GM18520 (cell line): Measurements from ENCODE around the gene ZFPL1.

Source experiments
- ATAC-seq: cut with Tn5 transposase; IDR thresholded peaks from one replicate; pipeline ENCODE4 v1.9.1; 2021; ENCODE audit not compliant: unreplicated experiment

The ZFPL1 gene

DNA sequence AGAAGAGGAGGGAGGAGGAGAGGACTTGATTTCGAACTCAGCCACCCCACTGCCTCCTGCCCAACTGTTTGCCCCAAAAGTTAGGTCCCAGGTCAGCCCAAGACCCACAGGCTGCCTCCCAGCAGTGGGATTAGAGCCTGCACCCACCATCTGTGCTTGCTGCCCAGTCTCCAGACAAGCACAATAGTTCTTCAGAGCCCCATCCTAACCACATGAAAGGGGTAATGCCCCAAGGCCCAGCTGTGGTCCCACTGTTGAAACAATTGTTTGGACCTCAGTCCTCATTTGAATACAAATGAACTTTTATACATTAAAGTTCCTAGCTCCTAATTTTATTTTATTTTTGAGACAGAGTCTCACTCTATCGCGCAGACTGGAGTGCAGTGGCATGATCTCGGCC, 6.6 kb downstream of the ZFPL1 start:
- ATAC-seq, result no peak

GRCh38 chr11:65095427-65095826, 11.4 kb downstream of the ZFPL1 start:
- no peak for ATAC-seq

GRCh38 chr11:65095974-65096806, 12.2 kb downstream of the ZFPL1 start, which contains the start of gene VPS51:
Gene VPS51, plus strand, starts transcription at chr11:65096214. Its CDS starts 37 bp downstream, at chr11:65096251.
- ATAC-seq, result peak; percentile 59

- ATAC-seq, result no peak
Observed at GRCh38 chr11:65096926-65097325, 12.9 kb downstream of the ZFPL1 start.

DNA sequence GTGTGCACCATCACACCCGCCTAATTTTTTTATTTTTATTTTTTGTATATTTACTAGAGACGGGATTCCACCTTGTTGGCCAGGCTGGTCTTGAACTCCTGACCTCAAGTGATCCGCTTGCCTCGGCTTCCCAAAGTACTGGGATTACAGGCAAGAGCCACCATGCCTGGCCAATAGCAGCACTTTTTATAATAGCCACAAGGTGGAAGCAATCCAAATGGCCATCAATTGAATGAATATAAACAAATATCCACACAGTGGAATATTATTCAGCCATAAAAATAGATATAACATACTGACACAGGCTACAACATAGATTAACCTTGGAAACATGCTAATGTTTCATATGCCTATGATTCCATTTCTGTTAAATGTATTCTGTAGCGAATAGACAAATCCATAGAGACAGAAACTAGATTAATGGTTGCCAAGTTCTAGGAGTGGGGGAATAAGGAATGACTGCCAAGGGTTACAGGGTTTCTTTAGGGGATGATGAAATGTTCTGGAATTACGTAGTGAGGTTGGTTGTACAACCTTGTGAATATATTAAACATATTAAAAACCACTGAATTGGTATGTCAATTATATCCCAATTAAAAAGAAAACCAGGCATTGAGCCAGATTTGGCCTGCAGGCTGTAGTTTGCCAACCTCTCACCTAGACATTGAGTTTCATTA, 16.8 kb downstream of the ZFPL1 start:
- ATAC-seq, result no peak

GRCh38 chr11:65102142-65103095, 18.4 kb downstream of the ZFPL1 start:
- ATAC-seq, result no peak

- ATAC-seq, result no peak
Observed at GRCh38 chr11:65103476-65103875, 19.5 kb downstream of the ZFPL1 start.

DNA sequence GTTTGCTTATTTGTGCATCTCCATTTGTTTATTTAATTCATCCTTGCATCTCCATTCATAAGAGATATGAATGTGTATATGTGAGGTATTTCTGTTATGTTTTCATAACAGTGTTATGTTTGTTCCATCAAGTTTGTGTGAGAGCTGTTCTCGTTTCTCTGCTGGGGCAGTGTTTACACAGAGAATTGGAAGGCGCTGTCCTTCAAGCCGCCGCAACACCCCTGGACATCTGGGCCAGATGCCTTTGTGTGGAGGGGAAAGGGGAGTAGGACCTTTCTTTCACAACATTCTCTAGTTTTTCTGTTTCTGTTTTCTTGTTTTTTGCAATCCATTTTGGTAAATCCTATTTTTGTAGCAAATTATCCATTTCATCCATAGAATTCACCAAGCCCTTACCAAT, 20.6 kb downstream of the ZFPL1 start:
- ATAC-seq, result no peak

DNA sequence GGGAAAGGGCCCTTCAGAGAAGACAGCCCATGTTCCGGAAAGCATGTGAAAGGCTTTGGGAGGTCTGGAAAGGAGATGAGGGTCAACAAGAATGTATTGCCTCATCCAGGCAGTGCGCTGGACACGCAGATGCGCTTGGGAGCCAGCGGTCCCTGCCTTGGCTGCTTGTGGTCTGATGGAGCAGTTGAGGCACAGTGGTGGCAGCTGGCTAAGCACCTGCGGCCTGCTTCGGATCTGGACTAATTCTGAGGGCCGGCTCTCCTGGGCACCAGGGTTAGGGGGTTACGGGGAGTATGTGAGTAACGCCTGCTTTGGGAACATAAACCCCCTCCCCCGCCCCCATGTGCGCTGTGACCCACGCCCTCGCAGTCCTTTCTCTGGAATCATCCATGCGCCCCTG, 23.1 kb downstream of the ZFPL1 start:
- no peak for ATAC-seq

GRCh38 chr11:65107751-65108468, 23.9 kb downstream of the ZFPL1 start:
- ATAC-seq, result no peak

- no peak for ATAC-seq
Observed at GRCh38 chr11:65108469-65109123, 24.6 kb downstream of the ZFPL1 start.

DNA sequence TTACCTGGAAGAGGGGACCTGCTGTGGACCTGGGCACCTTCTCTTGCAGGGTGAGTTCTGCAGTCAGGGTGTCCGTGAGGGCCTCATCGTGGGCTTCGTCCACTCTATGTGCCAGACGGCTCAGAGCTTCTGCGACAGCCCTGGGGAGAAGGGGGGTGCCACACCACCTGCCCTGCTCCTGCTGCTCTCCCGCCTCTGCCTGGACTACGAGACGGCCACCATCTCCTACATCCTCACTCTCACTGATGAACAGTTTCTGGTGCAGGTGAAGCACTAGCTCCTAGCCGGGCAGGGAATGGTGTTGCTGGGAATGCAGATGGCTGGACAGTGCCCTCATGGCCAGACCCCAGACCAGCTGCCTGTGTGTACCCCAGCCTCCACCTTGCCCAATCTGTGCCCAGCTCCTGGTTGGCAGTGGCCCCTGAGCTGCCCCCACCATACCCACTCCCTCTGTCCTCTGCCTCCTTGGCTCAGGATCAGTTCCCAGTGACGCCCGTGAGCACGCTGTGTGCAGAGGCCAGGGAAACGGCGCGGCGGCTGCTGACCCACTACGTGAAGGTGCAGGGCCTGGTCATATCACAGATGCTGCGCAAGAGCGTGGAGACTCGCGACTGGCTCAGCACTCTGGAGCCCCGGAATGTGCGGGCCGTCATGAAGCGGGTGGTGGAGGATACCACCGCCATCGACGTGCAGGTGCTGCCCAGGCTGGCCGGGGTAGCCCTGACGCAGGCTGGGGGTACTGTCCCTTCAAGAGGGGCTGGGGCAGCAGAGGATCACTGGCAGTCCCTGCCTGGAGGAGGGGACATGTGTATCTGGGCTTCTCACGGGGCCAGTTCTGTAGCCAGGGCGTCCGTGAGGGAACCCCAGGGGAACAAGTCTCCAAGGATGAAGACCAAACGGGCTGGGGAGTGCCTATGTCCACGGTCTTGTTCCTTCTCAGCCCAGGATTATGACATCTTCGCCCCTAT, 25.5 kb downstream of the ZFPL1 start:
- ATAC-seq, result no peak

DNA sequence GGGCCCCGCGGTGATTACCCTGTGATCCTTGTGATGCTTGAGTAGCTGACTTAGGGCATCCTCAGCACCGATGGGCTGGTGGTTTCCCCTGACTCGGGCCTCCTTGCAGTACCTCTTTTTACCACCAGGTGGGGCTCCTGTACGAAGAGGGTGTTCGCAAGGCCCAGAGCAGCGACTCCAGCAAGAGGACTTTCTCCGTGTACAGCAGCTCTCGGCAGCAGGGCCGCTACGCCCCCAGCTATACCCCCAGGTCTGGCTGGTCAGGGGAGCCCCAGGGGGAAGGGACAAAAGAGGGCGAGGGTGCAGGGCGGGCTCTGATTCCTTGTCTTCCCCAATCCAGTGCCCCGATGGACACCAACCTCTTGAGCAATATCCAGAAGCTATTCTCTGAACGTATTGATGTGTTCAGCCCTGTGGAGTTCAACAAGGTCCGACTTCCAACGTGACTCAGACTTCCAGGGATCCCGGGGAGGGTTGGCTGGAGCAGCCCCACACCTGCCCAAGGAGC, 26.4 kb downstream of the ZFPL1 start:
- ATAC-seq, result no peak

DNA sequence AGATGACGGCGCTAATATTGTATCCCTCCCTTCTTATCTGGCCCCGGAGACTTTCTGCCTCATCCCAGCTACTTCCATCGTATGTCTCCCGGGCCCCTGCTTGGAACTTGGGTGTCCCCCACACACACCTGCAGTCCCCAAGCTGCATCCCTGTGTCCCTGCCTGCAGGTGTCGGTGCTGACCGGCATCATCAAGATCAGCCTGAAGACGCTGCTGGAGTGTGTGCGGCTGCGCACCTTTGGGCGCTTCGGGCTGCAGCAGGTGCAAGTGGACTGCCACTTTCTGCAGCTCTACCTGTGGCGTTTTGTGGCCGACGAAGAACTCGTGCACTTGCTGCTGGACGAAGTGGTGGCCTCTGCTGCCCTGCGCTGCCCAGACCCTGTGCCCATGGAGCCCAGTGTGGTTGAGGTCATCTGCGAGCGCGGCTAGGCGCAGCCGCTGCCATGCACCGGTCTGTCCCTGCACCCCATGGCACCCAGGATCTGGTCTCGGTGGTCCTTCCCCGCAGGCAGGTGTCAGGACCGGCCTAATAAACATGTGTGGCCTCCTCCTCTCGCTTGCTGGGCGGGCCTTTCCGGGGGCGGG, 27.2 kb downstream of the ZFPL1 start:
- ATAC-seq, result no peak

- peak; percentile 57 for ATAC-seq
Observed at GRCh38 chr11:65111744-65112545, 27.9 kb downstream of the ZFPL1 start, which contains the start of gene TM7SF2. Gene TM7SF2, plus strand, starts transcription at chr11:65111872. Its CDS starts 144 bp downstream, at chr11:65112016.

DNA sequence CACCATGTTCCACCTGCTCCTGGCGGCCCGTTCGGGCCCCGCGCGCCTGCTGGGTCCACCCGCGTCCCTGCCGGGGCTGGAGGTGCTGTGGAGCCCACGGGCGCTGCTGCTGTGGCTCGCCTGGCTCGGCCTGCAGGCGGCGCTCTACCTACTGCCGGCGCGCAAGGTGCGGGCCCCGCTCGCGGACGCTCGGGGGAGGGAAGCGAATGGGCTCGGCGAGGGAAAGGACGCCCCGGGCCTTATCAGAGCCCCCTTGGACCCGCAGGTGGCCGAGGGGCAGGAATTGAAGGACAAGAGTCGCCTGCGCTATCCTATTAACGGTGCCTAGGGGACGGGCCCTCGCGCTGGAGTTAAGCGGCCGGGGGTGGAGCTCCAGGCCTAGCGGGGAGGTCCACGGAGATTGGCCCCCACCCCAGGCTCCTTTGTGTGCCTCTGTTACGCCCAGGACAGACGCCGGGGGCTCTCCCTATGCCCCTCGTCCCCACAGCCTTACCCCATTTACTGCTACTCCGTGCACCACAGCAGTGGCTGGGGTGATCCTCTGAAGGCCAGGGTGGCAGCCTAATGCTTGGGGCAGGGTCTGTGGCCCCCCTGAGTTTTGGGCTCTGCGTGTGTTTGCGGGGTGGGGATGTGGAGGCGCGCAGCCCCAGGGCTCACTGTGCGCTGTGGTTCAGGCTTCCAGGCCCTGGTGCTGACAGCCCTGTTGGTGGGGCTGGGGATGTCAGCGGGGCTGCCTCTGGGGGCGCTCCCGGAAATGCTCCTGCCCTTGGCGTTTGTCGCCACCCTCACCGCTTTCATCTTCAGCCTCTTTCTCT, 28.7 kb downstream of the ZFPL1 start:
- ATAC-seq, result no peak

DNA sequence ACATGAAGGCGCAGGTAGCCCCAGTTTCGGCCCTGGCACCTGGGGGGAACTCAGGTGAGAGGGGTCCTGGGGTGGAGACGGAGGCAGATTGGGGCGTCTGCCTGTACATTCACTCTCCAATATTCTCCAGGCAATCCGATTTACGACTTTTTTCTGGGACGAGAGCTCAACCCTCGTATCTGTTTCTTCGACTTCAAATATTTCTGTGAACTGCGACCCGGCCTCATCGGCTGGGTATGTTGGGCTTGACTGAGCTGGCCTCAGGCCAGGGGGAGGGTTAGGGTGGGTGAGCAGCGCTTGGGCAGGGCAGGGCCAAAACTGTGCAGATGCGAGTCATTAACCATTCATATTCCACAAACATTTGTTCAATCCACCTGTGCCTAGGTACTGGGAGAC, 29.3 kb downstream of the ZFPL1 start:
- no peak for ATAC-seq
